ENCODE data around the gene GMPR.

GMPR gene

DNA sequence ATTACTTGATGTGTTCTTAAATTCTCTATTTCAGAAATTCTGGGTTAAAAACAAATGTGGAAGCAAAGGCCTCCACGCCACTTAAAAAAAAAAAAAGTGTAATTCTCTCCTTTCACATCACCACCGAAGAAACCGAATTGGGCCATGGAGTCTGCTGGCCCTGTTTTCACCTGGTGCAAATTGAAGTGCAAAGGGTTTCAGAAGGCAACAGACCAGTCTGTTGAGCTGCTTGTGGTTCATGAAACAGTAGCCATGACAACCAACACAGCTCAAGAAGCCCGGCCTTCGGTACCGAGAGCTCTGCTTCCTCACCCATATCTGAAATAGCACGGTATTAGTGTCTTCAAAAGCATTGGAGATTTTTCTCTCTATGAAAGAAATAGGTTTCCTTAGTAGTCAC, 63.1 kb downstream of the GMPR start:
- no peak for DNase-seq (ENCODE audit: low read depth)
- no peak overlapping the region for H3K4me3 ChIP-seq (ENCODE audit: low read length)
- TF ChIP-seq CTCF (IDR thresholded peaks at IDR 0.05; ENCODE audit: insufficient read depth, low read depth, low read length, missing control alignments): no peak

GRCh38 chr6:16302721-16303552, 64.5 kb downstream of the GMPR start:
- H3K4me3 ChIP-seq (ENCODE audit: low read length): no peak overlapping the region
- TF ChIP-seq CTCF (IDR thresholded peaks at IDR 0.05; ENCODE audit: insufficient read depth, low read depth, low read length, missing control alignments): no peak
- no peak for DNase-seq (ENCODE audit: low read depth)

- TF ChIP-seq CTCF (IDR thresholded peaks at IDR 0.05; ENCODE audit: insufficient read depth, low read depth, low read length, missing control alignments): no peak
- DNase-seq (ENCODE audit: low read depth): no peak
Measured at GRCh38 chr6:16305246-16305725, 66.9 kb downstream of the GMPR start.

DNA sequence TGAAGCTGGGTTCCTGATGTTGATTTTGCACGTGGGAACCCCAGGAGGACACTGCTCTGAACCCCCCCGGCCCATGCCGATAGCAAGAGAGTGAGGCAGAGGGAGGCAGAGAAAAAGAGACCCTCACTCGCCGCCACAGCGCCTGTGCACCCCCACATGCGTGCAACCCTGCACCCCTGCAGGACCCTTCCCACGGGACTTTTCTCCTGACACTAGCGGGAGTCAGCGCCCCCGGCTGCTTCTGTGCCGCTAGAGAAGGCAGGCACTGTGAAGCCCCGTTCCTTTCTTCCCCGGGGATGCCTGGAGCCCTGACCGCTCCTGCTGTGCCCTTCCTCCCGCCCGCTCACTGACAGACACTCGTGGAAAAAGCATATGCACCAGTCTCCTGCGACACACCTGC, 67.4 kb downstream of the GMPR start:
- no peak for TF ChIP-seq CTCF (IDR thresholded peaks at IDR 0.05; ENCODE audit: insufficient read depth, low read depth, low read length, missing control alignments)
- DNase-seq (ENCODE audit: low read depth): no peak
- no peak overlapping the region for H3K4me3 ChIP-seq (ENCODE audit: low read length)

More at GRCh38 chr6:16305246-16305725, 66.9 kb downstream of the GMPR start:
- H3K4me3 ChIP-seq (ENCODE audit: low read length): no peak overlapping the region

GRCh38 chr6:16306334-16306733, 67.9 kb downstream of the GMPR start:
- no peak overlapping the region for H3K4me3 ChIP-seq (ENCODE audit: low read length)
- DNase-seq (ENCODE audit: low read depth): no peak
- TF ChIP-seq CTCF (IDR thresholded peaks at IDR 0.05; ENCODE audit: insufficient read depth, low read depth, low read length, missing control alignments): no peak

GRCh38 chr6:16311763-16312162, 73.4 kb downstream of the GMPR start:
- TF ChIP-seq CTCF (IDR thresholded peaks at IDR 0.05; ENCODE audit: insufficient read depth, low read depth, low read length, missing control alignments): no peak
- no peak overlapping the region for H3K4me3 ChIP-seq (ENCODE audit: low read length)
- DNase-seq (ENCODE audit: low read depth): no peak

GRCh38 chr6:16313732-16314131, 75.3 kb downstream of the GMPR start:
- DNase-seq (ENCODE audit: low read depth): no peak
- TF ChIP-seq CTCF (IDR thresholded peaks at IDR 0.05; ENCODE audit: insufficient read depth, low read depth, low read length, missing control alignments): no peak

More at GRCh38 chr6:16313732-16314131, 75.3 kb downstream of the GMPR start:
- no peak overlapping the region for H3K4me3 ChIP-seq (ENCODE audit: low read length)

Measured in epithelial cell of esophagus (primary cell).